Left lung (tissue), 10 donors: ENCODE data around the gene S100PBP. TPM values are rescaled to one million over a fixed set of nuclear protein-coding genes. Genes with fewer than 3 reads are reported as not detected.
A peak's percentile ranks its signal among the peaks of the same experiment; 100 is the strongest.

Source experiments
- ATAC-seq: fragments of 200-7000 bp; cut with Tn5 transposase; one replicate; pipeline ENCODE4 v1.9.1; 2020; ENCODE audit warnings: moderate library complexity
- DNase-seq, 4 donors: peaks; one replicate each; pipeline ENCODE4 v3.0.0-alpha.2; 2013 to 2020
- H3K27ac ChIP-seq, 2 donors: fragments of 200-600 bp; sonication (generic) in 1 of 2; one replicate each; pipeline versions ENCODE4 v1.5.0 to v1.8.0; 2020 to 2021
- H3K27me3 ChIP-seq, 2 donors: fragments of 200-600 bp; sonication (generic) in 1 of 2; one replicate each; pipeline versions ENCODE4 v1.5.0 to v1.8.0; 2020 to 2021
- H3K36me3 ChIP-seq, 2 donors: fragments of 200-600 bp; sonication (generic) in 1 of 2; one replicate each; pipeline versions ENCODE4 v1.5.0 to v1.8.0; 2020 to 2021
- H3K4me1 ChIP-seq, 2 donors: fragments of 200-600 bp; one replicate each; pipeline ENCODE4 v1.8.0; 2021
- H3K4me3 ChIP-seq, 2 donors: fragments of 200-600 bp; sonication (generic) in 1 of 2; one replicate each; pipeline versions ENCODE4 v1.5.0 to v1.8.0; 2020 to 2021; ENCODE audit warnings: mild to moderate bottlenecking in 1 of 2
- H3K9me3 ChIP-seq, 2 donors: fragments of 200-600 bp; sonication (generic) in 1 of 2; one replicate each; pipeline versions ENCODE4 v1.5.0 to v1.8.0; 2020 to 2021
- intact Hi-C, 2 donors: fragments of 100-400 bp; cut with DNase I; formaldehyde crosslinking; loops; one replicate each; pipeline versions ENCODE4 v1.11.2 to v1.14.2; 2022
- polyA plus RNA-seq, 6 donors: library from polyadenylated mRNA; unstranded; fragments of 120-200 nt; gene quantifications; one replicate each; pipeline ENCODE4 v1.2.1, GENCODE V29; 2013; ENCODE audit not compliant: insufficient read length in 6 of 6
- total RNA-seq, 2 donors: library from RNA; stranded (reverse); fragmentation: NEBNext Ultra II Directional; extraction: Animal tissue kit (Norgen Biotek cat#: 25700); gene quantifications; one replicate each; pipeline ENCODE4 v1.2.1, GENCODE V29; 2021
- TF ChIP-seq, protein P1 (sequence below), 2 donors: fragments of 200-600 bp; sonication (generic) in 1 of 2; IDR thresholded peaks; one replicate each; pipeline versions ENCODE4 v1.5.0 to v1.8.0; 2021; ENCODE audit warnings: antibody characterized with exemption in 2 of 2
- donor health status: DM: no; HTN: yes; CAD: no.
- donor health status: DM: no; HTN: no; CAD: no.

Gene S100PBP
- total and polyA plus RNA-seq, 8 donors = 32.3 to 56.5 (median 51.1) TPM

DNA sequence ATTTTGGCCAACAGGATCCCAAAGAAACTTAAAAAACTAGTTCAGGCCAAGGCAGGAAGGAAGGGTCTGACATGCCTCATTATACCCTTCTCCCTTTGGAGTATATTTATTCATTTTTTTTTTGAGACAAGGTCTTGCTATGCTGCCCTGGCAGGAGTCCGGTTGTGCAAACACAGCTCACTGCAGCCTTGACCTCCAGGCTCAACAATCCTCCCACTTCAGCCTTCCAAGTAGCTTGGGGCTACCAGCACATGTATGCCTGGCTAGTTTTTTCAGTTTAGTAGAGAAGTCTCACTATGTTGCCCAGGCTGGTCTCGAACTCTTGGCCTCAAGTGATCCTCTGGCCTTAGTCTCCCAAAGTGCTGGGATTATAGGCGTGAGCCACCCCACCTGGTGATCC lies 5.5 kb upstream of the S100PBP start:
- no peak for DNase-seq
- H3K27me3 ChIP-seq = no peaks in the 10 kb centered on the region
- intact Hi-C loops = no loop called here
- no peaks in the 10 kb centered on the region for H3K9me3 ChIP-seq
- TF ChIP-seq, protein P1, sequence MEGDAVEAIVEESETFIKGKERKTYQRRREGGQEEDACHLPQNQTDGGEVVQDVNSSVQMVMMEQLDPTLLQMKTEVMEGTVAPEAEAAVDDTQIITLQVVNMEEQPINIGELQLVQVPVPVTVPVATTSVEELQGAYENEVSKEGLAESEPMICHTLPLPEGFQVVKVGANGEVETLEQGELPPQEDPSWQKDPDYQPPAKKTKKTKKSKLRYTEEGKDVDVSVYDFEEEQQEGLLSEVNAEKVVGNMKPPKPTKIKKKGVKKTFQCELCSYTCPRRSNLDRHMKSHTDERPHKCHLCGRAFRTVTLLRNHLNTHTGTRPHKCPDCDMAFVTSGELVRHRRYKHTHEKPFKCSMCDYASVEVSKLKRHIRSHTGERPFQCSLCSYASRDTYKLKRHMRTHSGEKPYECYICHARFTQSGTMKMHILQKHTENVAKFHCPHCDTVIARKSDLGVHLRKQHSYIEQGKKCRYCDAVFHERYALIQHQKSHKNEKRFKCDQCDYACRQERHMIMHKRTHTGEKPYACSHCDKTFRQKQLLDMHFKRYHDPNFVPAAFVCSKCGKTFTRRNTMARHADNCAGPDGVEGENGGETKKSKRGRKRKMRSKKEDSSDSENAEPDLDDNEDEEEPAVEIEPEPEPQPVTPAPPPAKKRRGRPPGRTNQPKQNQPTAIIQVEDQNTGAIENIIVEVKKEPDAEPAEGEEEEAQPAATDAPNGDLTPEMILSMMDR (IDR thresholded peaks at IDR 0.05) = no peak
- H3K4me3 ChIP-seq = no peak overlapping the region
- no peak for ATAC-seq
- H3K27ac ChIP-seq = no peak overlapping the region
- H3K36me3 ChIP-seq = peaks cover 0 to 56% of the 10 kb centered on the region in 2 donors
- peaks cover 13 to 33% of the 10 kb centered on the region in 2 donors for H3K4me1 ChIP-seq

DNA sequence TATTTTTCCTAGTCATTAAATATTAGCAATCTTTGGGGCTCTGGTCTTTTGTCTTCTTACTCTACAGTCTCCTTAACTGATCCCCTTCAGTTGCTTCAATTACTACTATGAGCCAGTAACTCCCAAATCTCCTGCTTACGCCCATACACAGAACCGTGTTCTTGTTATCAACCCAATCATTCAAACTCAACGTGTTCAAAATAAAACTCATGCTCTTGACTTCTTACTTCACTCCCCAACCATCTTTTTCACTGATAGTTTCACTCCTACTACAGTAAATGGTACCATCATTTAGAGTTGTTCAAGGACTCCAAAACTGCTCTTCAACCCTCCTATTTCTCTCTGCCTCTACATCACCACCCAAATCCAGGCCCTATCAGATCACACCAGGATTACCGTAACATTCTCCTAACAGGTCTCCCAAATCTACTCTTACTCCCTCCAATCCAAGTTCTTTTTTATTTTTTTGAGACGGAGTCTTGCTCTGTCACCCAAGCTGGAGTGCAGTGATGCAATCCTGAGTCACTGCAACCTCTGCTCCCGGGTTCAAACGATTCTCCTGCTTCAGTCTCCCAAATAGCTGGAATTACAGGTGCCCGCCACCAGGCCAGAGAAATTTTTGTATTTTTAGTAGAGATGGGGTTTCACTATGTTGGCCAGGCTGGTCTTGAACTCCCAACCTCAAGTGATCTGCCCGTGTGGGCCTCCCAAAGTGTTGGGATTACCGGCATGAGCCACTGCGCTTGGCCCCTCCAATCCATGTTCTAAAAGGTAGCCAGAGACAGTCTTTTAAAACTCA lies 3.3 kb upstream of the S100PBP start:
- TF ChIP-seq, protein P1 (IDR thresholded peaks at IDR 0.05) = no peak
- H3K4me1 ChIP-seq = peaks cover 19 to 45% of the 10 kb centered on the region in 2 donors
- DNase-seq = no peak
- H3K27ac ChIP-seq = no peak overlapping the region
- no peaks in the 10 kb centered on the region for H3K27me3 ChIP-seq
- intact Hi-C loops = no loop called here
- no peak for ATAC-seq
- peaks cover 0 to 33% of the 10 kb centered on the region in 2 donors for H3K36me3 ChIP-seq
- peak overlapping the region in 1 of 2 donors; percentile 99 for H3K4me3 ChIP-seq
- H3K9me3 ChIP-seq = no peaks in the 10 kb centered on the region

- intact Hi-C loops = no loop called here
- Histone ChIP-seq H3K27ac (peak overlapping the region; percentile 94), H3K36me3 (peaks cover 0 to 12% of the 10 kb centered on the region in 2 donors), H3K4me3 (peak overlapping the region; percentile 95 to 99), H3K4me1 (peaks cover 19 to 51% of the 10 kb centered on the region in 2 donors), H3K9me3 (no peaks in the 10 kb centered on the region), H3K27me3 (no peaks in the 10 kb centered on the region)
- DNase-seq = no peak
- peak; percentile 3 for ATAC-seq
- TF ChIP-seq, protein P1 (IDR thresholded peaks at IDR 0.05) = no peak
These were observed 736 bp upstream of the S100PBP start for GRCh38 chr1:32816676-32817158.

DNA sequence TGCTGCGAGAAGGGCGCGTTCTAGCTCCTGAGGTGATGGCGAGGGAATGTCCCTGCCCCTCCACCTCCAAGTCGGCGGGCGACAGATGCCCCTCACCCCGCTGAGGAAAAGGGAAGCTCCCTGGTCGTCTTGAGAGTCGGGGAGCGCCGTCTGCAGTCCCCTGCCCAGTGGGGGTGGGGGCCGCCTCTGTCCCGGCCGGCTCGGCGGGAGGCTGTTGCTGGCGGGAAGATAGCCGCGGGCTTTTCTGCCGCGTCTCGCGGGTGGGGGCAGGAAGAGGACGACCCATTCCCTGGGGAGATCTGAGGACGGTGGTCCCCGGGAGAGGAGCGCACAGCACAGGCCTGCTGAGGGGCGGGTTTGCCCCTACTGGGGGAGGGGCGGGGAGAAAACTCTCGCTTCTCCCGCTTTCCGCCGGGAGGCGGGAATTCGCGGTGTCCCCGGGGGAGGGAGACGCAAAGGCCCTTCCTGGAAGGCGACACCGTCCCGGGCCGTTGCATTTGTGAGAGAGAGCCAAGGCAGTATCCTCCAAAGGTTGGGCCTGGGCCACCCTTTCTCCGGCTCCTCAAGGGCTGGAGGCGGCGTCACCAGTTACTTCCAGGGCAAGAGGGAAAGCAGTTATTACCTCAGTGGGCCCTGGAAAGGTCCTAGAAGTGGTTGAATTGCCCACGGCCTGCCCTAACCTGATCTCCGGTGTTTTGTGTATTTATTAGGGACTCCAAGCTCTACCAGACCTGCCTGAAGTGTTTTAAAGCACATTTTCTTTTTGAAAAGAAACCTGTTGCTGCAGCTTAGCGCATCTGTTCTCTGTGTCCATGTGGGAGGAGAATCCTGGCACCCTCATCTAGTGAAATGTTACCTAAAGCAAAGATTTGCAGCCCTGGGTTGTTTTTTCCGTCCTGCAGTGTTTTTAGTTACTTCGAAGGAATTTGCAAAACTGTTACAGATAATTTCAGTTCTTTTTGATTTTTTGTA lies 648 bp downstream of the S100PBP start:
- peak; percentile 62 to 91 (median 78) for DNase-seq
- intact Hi-C loops = no loop called here
- TF ChIP-seq, protein P1 (IDR thresholded peaks at IDR 0.05) = no peak
- peak; percentile 63 for ATAC-seq
- peak overlapping the region; percentile 94 for H3K27ac ChIP-seq
- H3K4me3 ChIP-seq = peak overlapping the region; percentile 95 to 99
- H3K4me1 ChIP-seq = peaks cover 19 to 55% of the 10 kb centered on the region in 2 donors
- no peaks in the 10 kb centered on the region for H3K27me3 ChIP-seq
- no peaks in the 10 kb centered on the region for H3K9me3 ChIP-seq
- H3K36me3 ChIP-seq = peaks cover 0 to 3% of the 10 kb centered on the region in 2 donors
